Right cardiac atrium (tissue), 5 donors: ENCODE results near the gene GRIK4. TPM values are rescaled to one million over a fixed set of nuclear protein-coding genes. Genes with fewer than 3 reads are reported as not detected.

Experiments
- ATAC-seq, 2 donors: fragments of 200-7000 bp; cut with Tn5 transposase; one replicate each; pipeline versions ENCODE4 v1.8.0 to v1.9.1; 2020; ENCODE audit warnings: moderate library complexity in 2 of 2, mild to moderate bottlenecking in 1 of 2
- DNase-seq, 3 donors: peaks; one replicate each; pipeline ENCODE4 v3.0.0-alpha.2; 2020
- H3K27ac ChIP-seq: one replicate; pipeline ENCODE4 v1.5.1; 2013; ENCODE audit warnings: mild to moderate bottlenecking, low read length, control low read depth, moderate library complexity
- H3K27me3 ChIP-seq: one replicate; pipeline ENCODE4 v1.6.1; 2013; ENCODE audit not compliant: control insufficient read depth, insufficient read depth
- H3K4me1 ChIP-seq: one replicate; pipeline ENCODE4 v1.6.1; 2013; ENCODE audit warnings: low read length; ENCODE audit not compliant: control insufficient read depth, insufficient read depth
- H3K4me3 ChIP-seq: one replicate; pipeline ENCODE4 v1.5.1; 2013; ENCODE audit warnings: low read length, control low read depth
- H3K9me3 ChIP-seq: one replicate; pipeline ENCODE4 v1.6.1; 2013; ENCODE audit warnings: low read length; ENCODE audit not compliant: control insufficient read depth
- WGBS: extraction: QIAGEN DNeasy Blood & Tissue Kit; methylation state at CpG from one replicate; pipeline ENCODE4 v1.1.7; 2013; 5-methylcytosine and 5-hydroxymethylcytosine counted together
- intact Hi-C, 4 donors: fragments of 100-400 bp; cut with DNase I; formaldehyde crosslinking; loops; one replicate each; pipeline versions ENCODE4 v1.11.0 to v1.14.0; 2022 to 2023
- polyA plus RNA-seq: library from polyadenylated mRNA; stranded (reverse); fragments of 200-250 nt; gene quantifications from one replicate; pipeline ENCODE4 v1.2.3, GENCODE V29; 2013
- total RNA-seq, 4 donors: library from RNA; stranded (reverse); fragmentation: NEBNext Ultra II Directional; extraction: Animal tissue kit (Norgen Biotek cat#: 25700); gene quantifications; one replicate each; pipeline ENCODE4 v1.2.1, GENCODE V29; 2021
- donor health status: healthy with polysubstance abuse.
- donor health status: DM: no; HTN: yes; CAD: no.
- donor health status: DM: no; HTN: no; CAD: no.
- donor health status: DM: no; HTN: yes; CAD: no; lungs with severe emphysema.
- donor health status: DM: yes; HTN: yes; CAD: no.

Gene GRIK4
- total and polyA plus RNA-seq, 5 donors, result 0.32 to 3.4 (median 0.80) TPM; not detected in 1

GRCh38 chr11:120598517-120599257, 87.1 kb downstream of the GRIK4 start:
- DNase-seq, result no peak
- H3K4me1 ChIP-seq, result no peaks in the 10 kb centered on the region
- no peak overlapping the region for H3K4me3 ChIP-seq
- no peaks in the 10 kb centered on the region for H3K9me3 ChIP-seq
- WGBS, result 77% methylated on average over 8 of the region's 8 CpGs
- no peaks in the 10 kb centered on the region for H3K27me3 ChIP-seq
- no peak for ATAC-seq
- H3K27ac ChIP-seq, result no peak overlapping the region
- intact Hi-C loops, result no loop called here

DNA sequence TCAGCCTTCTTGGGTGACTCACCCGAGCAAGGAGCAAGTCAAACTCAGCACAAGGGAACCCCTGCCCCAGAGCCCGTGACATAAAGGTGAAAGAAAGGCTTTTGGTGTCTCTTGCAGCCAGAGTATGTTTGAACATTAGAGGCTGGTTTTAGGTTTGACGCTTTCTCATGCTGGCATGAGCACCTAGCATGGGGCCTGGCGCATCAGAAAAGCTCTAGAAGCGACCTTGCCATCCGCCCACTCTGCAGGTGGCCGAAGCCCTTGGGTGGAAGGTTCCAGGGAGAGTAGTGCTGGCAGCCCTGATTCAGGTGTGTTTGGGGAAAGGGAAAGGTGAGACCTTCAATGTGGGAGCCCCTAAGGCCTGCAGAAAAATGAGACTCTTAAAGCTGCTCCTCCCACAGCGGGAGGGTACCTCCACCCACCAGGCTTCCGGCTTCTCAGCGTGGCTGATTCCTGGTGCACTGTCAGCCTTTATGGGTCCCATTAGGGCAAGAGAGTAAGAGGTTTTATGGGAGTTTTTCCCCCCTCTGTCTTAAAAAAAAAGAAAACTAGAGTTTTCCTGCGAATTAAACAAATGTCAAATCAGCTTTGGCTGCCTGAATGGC, 88.4 kb downstream of the GRIK4 start:
- intact Hi-C loops, result no loop called here
- no peaks in the 10 kb centered on the region for H3K27me3 ChIP-seq
- WGBS, result 92% methylated on average over 11 of the region's 11 CpGs
- H3K27ac ChIP-seq, result no peak overlapping the region
- DNase-seq, result no peak
- no peaks in the 10 kb centered on the region for H3K4me1 ChIP-seq
- no peak overlapping the region for H3K4me3 ChIP-seq
- ATAC-seq, result no peak
- H3K9me3 ChIP-seq, result no peaks in the 10 kb centered on the region

DNA sequence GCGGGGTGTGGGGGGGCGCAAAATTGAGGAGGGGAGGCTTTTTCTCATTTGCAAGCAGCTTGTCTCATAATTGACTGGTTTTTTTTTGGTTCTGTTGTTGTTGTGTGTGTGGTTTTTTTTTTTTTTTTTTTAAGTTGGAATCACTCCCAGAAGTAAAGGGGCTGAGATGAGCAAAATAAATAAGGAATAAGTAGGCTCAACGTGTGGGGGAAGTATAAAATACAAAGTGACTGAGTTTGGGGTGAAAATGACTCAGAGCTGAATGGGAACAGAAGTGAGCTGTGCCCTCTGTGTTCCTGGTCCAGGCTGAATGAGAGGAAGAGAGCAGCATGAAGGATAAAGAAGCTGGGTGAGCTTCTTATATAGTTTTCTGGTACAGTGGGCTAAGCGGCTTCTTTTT, 90.0 kb downstream of the GRIK4 start:
- Histone ChIP-seq H3K4me3 (no peak overlapping the region), H3K27ac (no peak overlapping the region), H3K4me1 (no peaks in the 10 kb centered on the region), H3K9me3 (no peaks in the 10 kb centered on the region), H3K27me3 (no peaks in the 10 kb centered on the region)
- ATAC-seq (no peak), DNase-seq (no peak)
- WGBS, result 70% methylated on average over 4 of the region's 4 CpGs
- intact Hi-C loops, result no loop called here

DNA sequence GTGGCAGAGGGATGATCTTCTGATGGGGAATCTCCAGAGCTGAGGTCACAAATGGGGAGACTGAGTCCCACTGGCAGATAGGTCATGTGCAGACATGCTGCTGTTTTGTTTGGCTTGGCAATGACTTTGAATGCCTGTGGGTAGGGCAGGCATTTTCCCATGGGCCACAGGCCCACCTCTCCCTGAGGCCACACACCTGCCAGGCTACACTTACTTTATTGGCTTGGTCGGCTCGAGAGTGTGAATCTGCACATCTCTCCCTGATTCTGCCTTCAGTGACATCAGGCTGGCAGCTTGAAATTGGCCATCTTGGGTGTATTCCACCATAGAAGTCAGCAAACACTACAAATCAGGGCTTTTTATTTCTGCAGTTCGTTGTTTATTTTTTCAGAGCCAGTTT, 91.5 kb downstream of the GRIK4 start:
- 91% methylated on average over 3 of the region's 3 CpGs for WGBS
- no peak for ATAC-seq
- H3K4me3 ChIP-seq, result no peak overlapping the region

GRCh38 chr11:120605469-120605868, 93.9 kb downstream of the GRIK4 start:
- Histone ChIP-seq H3K9me3 (no peaks in the 10 kb centered on the region), H3K27me3 (no peaks in the 10 kb centered on the region), H3K4me1 (no peaks in the 10 kb centered on the region), H3K27ac (no peak overlapping the region), H3K4me3 (no peak overlapping the region)
- intact Hi-C loops, result no loop called here
- ATAC-seq (no peak), DNase-seq (no peak)
- WGBS, result 87% methylated on average over 4 of the region's 4 CpGs

More for the DNA sequence above, 91.5 kb downstream of the GRIK4 start:
- no peak for DNase-seq
- Histone ChIP-seq H3K9me3 (no peaks in the 10 kb centered on the region), H3K27me3 (no peaks in the 10 kb centered on the region), H3K27ac (no peak overlapping the region), H3K4me1 (no peaks in the 10 kb centered on the region)
- intact Hi-C loops, result no loop called here

- intact Hi-C loops, result no loop called here
- Histone ChIP-seq H3K9me3 (no peaks in the 10 kb centered on the region), H3K4me3 (no peak overlapping the region), H3K27ac (no peak overlapping the region), H3K4me1 (no peaks in the 10 kb centered on the region), H3K27me3 (no peaks in the 10 kb centered on the region)
- ATAC-seq (no peak), DNase-seq (no peak)
- WGBS, result 94% methylated on average over 18 of the region's 18 CpGs
Observed at GRCh38 chr11:120606211-120607010, 94.9 kb downstream of the GRIK4 start.

GRCh38 chr11:120608061-120608460, 96.5 kb downstream of the GRIK4 start:
- Histone ChIP-seq H3K4me3 (no peak overlapping the region), H3K27me3 (no peaks in the 10 kb centered on the region), H3K27ac (no peak overlapping the region), H3K4me1 (no peaks in the 10 kb centered on the region), H3K9me3 (no peaks in the 10 kb centered on the region)
- DNase-seq (no peak), ATAC-seq (no peak)
- intact Hi-C loops, result no loop called here
- 68% methylated on average over 2 of the region's 2 CpGs for WGBS

DNA sequence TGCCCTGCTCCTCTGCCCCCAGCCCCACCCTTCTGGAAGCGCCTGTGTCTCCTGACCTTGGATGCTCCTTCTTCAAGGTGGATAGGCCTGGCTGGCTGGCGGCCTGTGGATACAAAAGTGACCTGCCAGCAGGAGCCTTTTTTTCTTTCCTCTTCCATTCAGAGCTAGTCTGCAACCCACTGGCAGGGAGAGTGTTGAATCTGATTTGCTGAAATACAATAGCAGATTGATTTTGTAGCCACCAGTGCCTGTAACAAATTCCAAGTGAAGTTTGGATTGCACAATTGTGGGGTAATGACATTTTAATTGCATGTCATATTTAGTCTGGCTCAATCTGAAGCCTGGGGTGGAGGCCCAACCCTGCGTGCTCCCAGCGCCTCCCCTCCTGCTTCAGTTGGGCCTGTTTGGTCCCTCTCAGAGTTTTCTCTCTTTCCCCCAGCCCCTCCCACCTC, 97.2 kb downstream of the GRIK4 start:
- 68% methylated on average over 4 of the region's 4 CpGs for WGBS
- no peaks in the 10 kb centered on the region for H3K9me3 ChIP-seq
- H3K27me3 ChIP-seq, result no peaks in the 10 kb centered on the region
- peak; percentile 68 to 80 for ATAC-seq
- H3K27ac ChIP-seq, result no peak overlapping the region
- intact Hi-C loops, result no loop called here
- DNase-seq, result peak; percentile 52 to 86 (median 75)
- no peaks in the 10 kb centered on the region for H3K4me1 ChIP-seq
- no peak overlapping the region for H3K4me3 ChIP-seq

- intact Hi-C loops, result no loop called here
- 97% methylated on average over 8 of the region's 8 CpGs for WGBS
- Histone ChIP-seq H3K27me3 (no peaks in the 10 kb centered on the region), H3K9me3 (no peaks in the 10 kb centered on the region), H3K27ac (no peak overlapping the region), H3K4me3 (no peak overlapping the region), H3K4me1 (no peaks in the 10 kb centered on the region)
- no peak for DNase-seq
- ATAC-seq, result no peak
Observed at GRCh38 chr11:120610111-120610510, 98.6 kb downstream of the GRIK4 start.

- 88% methylated on average over 7 of the region's 7 CpGs for WGBS
- ATAC-seq, result no peak
- intact Hi-C loops, result no loop called here
Observed at GRCh38 chr11:120611581-120611980, 100.0 kb downstream of the GRIK4 start.

More at GRCh38 chr11:120611581-120611980, 100.0 kb downstream of the GRIK4 start:
- no peaks in the 10 kb centered on the region for H3K9me3 ChIP-seq
- H3K27ac ChIP-seq, result no peak overlapping the region
- no peaks in the 10 kb centered on the region for H3K4me1 ChIP-seq
- H3K27me3 ChIP-seq, result no peaks in the 10 kb centered on the region
- H3K4me3 ChIP-seq, result no peak overlapping the region
- no peak for DNase-seq
